ENCODE data around the gene VPS33B.

VPS33B gene

GRCh38 chr15:90970274-90970673 lies 52.1 kb downstream of the VPS33B start:
- Histone ChIP-seq H3K36me3 (peaks cover 90% of the 10 kb centered on the region), H3K27me3 (ENCODE audit: insufficient read depth, low read depth, severe bottlenecking) (no peaks in the 10 kb centered on the region), H3K4me3 (ENCODE audit: low read depth, low read length) (no peak overlapping the region), H3K27ac (no peak overlapping the region), H3K9me3 (ENCODE audit: severe bottlenecking) (no peaks in the 10 kb centered on the region)
- TF ChIP-seq CTCF (IDR thresholded peaks at IDR 0.05; ENCODE audit: low read depth, low read length): no peak
- DNase-seq: no peak

- no peak for DNase-seq
- peaks cover 86% of the 10 kb centered on the region for H3K36me3 ChIP-seq
Measured at GRCh38 chr15:90968434-90968833, 54.0 kb downstream of the VPS33B start.

GRCh38 chr15:90967206-90967605 lies 55.2 kb downstream of the VPS33B start:
- no peak for DNase-seq
- H3K36me3 ChIP-seq: peaks cover 86% of the 10 kb centered on the region
- H3K27me3 ChIP-seq (ENCODE audit: insufficient read depth, low read depth, severe bottlenecking): no peaks in the 10 kb centered on the region
- no peak overlapping the region for H3K27ac ChIP-seq
- no peak for TF ChIP-seq CTCF (IDR thresholded peaks at IDR 0.05; ENCODE audit: low read depth, low read length)
- no peak overlapping the region for H3K4me3 ChIP-seq (ENCODE audit: low read depth, low read length)
- H3K9me3 ChIP-seq (ENCODE audit: severe bottlenecking): no peaks in the 10 kb centered on the region

More at GRCh38 chr15:90968434-90968833, 54.0 kb downstream of the VPS33B start:
- H3K9me3 ChIP-seq (ENCODE audit: severe bottlenecking): no peaks in the 10 kb centered on the region
- H3K4me3 ChIP-seq (ENCODE audit: low read depth, low read length): no peak overlapping the region
- H3K27ac ChIP-seq: no peak overlapping the region
- H3K27me3 ChIP-seq (ENCODE audit: insufficient read depth, low read depth, severe bottlenecking): no peaks in the 10 kb centered on the region
- TF ChIP-seq CTCF (IDR thresholded peaks at IDR 0.05; ENCODE audit: low read depth, low read length): no peak

- H3K9me3 ChIP-seq (ENCODE audit: severe bottlenecking): no peaks in the 10 kb centered on the region
- no peaks in the 10 kb centered on the region for H3K27me3 ChIP-seq (ENCODE audit: insufficient read depth, low read depth, severe bottlenecking)
- no peak for DNase-seq
- no peak overlapping the region for H3K27ac ChIP-seq
- no peak for TF ChIP-seq CTCF (IDR thresholded peaks at IDR 0.05; ENCODE audit: low read depth, low read length)
- H3K4me3 ChIP-seq (ENCODE audit: low read depth, low read length): no peak overlapping the region
- H3K36me3 ChIP-seq: peaks cover 91% of the 10 kb centered on the region
Measured at GRCh38 chr15:90966262-90966661, 56.1 kb downstream of the VPS33B start.

GRCh38 chr15:90962021-90962420 lies 60.4 kb downstream of the VPS33B start:
- Histone ChIP-seq H3K9me3 (ENCODE audit: severe bottlenecking) (no peaks in the 10 kb centered on the region), H3K4me3 (ENCODE audit: low read depth, low read length) (no peak overlapping the region), H3K27ac (no peak overlapping the region), H3K27me3 (ENCODE audit: insufficient read depth, low read depth, severe bottlenecking) (no peaks in the 10 kb centered on the region), H3K36me3 (peaks cover 78% of the 10 kb centered on the region)
- TF ChIP-seq CTCF (IDR thresholded peaks at IDR 0.05; ENCODE audit: low read depth, low read length): no peak
- DNase-seq: no peak

GRCh38 chr15:90960298-90961091 lies 61.9 kb downstream of the VPS33B start:
- no peaks in the 10 kb centered on the region for H3K9me3 ChIP-seq (ENCODE audit: severe bottlenecking)
- no peak for TF ChIP-seq CTCF (IDR thresholded peaks at IDR 0.05; ENCODE audit: low read depth, low read length)
- no peak for DNase-seq
- H3K27me3 ChIP-seq (ENCODE audit: insufficient read depth, low read depth, severe bottlenecking): no peaks in the 10 kb centered on the region
- H3K4me3 ChIP-seq (ENCODE audit: low read depth, low read length): no peak overlapping the region
- H3K36me3 ChIP-seq: peaks cover 64% of the 10 kb centered on the region
- H3K27ac ChIP-seq: no peak overlapping the region
